NB4 (cell line): Measurements from ENCODE around the gene LGMN.

Experiments
- CTCF ChIP-seq: IDR thresholded peaks from one replicate; pipeline ENCODE4 v1.5.1; 2012; ENCODE audit warnings: low read depth, low read length
- MAX ChIP-seq: IDR thresholded peaks from 2 replicates; pipeline ENCODE4 v1.6.1; 2011; ENCODE audit warnings: low read depth, low read length
- MYC ChIP-seq: IDR thresholded peaks from 2 replicates; pipeline ENCODE4 v1.6.1; 2011; ENCODE audit warnings: low read depth, low read length
- POLR2A ChIP-seq: IDR thresholded peaks from 2 replicates; pipeline ENCODE4 v1.6.1; 2011; ENCODE audit warnings: mild to moderate bottlenecking; ENCODE audit not compliant: insufficient read length; ENCODE audit errors: extremely low read depth

GRCh38 chr14:92686411-92686899 lies 62.0 kb downstream of the LGMN start:
- no peak for TF ChIP-seq CTCF
- no peak for TF ChIP-seq POLR2A
- no peak for TF ChIP-seq MAX
- no peak for TF ChIP-seq MYC
